ENCODE results near the gene IQCC.

IQCC gene

DNA sequence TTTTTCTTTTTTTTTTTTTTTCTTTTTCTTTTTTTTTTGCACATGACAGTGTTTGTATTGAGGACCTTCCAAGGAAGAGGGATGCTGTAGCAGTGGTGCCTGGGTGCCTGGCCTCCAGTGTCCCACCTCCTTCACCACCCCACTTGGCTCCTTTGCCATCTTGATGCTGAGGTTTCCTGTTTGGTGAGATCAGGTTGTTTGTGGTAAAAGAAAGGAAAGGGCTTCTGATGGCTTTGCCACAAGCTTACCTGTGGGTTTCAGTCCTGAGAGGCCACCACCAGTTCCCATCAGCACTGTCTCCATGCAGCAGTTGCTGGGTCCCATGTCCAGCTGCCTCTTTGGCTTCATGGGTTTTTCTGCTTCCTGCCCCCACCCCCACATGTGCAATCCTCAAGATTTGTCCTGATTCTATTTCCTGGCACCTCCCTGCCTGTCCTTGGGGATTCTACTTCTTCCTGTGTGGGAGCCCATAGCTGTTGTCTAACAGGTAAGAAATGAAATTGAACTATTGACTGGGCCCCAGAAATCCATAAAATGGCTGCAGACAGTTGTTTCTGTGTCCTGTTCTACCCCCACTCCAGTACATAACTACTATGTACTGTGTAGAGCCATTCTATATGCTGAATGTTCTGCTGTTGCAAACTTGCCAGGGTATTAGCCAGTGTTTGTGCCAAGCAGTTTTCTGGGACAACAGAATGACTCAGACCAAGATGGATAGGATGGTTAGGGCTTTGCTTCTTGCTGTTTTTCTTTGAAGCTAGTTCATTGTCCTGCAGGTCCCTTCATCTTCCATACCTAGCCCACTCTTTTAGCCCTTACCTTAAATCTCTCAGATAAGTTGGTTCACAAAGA lies 9.3 kb upstream of the IQCC start:
- DNase-seq = no peak

DNA sequence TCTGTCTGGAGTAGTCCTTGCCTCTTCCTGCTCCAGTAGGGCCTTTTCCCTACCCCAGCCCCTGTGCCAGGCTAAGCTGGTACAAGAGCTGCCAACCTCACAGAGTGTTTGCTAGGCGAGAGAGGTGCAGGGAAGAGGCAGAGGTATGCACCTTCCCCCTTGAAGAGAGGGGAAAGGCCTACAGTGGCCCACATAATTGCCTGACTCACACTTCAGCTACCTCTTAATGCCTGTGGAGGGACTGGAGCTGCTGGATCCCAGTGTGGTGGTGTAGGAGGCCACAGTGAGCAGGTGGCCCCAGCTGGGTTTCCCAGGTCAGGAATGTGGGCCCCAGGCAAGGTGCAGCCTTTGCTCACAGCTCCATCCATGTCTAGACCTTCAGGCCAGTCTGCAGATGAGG lies 8.4 kb upstream of the IQCC start:
- no peak for DNase-seq

DNA sequence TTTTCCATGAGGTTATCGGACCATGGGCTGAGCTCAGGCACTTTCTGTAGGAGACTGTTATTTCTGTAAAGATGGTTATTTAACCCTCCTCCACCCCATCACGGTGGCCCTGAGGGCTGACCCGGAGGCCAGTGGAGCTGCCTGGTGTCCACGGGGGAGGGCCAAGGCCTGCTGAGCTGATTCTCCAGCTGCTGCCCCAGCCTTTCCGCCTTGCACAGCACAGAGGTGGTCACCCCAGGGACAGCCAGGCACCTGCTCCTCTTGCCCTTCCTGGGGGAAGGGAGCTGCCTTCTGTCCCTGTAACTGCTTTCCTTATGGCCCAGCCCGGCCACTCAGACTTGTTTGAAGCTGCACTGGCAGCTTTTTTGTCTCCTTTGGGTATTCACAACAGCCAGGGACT lies 7.6 kb upstream of the IQCC start:
- DNase-seq = no peak

DNA sequence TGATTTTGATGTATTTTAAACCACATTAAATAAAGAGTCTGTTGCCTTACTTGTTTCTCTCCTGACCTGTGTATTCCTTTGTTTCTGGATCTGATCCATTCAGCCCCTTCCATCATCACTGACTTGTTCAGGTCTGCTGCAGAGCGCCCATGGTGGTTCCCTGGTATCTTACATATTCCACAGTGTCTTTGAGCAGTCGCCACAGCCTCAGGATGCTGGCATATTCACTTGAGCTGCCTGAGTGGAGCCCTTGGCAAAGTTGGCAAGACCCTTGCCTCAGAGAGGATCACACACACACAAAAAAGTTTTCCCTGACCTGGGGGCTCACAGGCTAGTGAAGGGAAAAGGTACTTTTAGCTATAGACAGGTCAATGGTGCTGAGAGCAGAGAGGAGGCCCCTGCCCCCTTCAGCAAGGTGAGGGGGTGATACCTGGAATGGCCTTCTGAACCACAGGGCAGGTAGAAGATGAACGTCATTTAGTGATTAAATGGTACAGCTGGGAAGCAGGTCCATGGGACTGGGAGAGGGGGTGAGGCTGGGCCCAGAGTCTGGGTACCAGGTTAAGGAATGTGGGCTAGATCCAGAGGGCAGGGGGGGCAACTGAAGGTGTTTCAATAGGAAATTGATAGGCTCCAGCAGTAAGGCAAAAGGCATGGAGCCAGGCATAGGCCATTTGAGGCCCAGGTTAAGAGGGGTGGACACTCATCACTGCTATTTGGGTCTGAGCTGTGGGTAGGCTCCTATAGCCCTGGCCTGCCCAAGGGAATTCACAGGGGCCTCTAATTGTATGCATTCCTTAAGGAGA lies 7.0 kb upstream of the IQCC start:
- DNase-seq = no peak

DNA sequence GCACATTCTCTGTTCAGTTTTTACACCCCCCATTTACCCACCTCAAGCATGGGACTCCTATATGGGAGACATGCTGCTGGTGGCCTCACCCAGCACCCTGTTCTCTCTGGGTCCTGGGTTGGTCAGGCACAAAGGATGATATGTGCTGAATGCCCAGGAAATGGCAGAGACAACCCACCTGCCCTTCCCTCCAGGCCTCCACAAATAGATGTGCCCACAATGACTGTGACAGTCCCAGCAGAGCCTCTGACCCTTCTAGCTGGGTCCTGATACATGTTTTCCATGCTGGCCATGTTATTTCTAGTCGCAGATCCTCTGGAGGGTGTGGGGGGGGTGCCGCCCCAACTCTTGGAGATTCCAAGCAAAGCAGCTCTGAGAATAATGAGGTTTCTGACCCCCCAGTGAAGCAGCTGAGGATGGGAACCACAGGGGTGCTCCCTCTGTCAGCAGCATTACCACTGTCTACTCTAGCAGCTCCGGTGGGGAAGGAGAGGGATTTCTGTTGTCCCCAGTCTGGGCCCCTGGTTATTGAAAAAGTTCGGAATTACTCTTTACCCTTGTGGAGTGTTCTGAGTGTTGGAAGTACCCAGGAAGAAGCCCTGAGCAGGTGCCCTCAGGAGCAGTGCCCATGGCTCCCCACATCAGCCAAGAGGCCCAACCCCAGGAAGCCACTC lies 6.3 kb upstream of the IQCC start:
- DNase-seq = no peak

DNA sequence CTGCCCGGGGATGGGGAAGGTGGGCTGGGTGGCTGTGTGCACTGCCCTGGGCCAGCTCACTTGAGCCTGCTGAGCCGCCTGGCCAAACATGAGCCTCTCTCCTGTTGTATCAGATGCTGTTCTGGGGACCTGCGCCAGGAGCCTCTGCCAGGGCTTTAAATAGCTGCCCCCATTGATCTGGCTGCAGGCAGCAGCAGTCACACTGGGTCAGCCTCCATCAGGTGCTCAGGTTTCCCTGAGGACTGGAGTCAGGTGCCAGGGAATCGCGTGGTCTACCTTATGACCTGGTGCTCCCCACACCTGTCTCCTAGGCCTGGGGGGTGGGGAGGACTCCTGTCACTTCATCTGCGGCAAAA lies 5.8 kb upstream of the IQCC start:
- DNase-seq = no peak

DNA sequence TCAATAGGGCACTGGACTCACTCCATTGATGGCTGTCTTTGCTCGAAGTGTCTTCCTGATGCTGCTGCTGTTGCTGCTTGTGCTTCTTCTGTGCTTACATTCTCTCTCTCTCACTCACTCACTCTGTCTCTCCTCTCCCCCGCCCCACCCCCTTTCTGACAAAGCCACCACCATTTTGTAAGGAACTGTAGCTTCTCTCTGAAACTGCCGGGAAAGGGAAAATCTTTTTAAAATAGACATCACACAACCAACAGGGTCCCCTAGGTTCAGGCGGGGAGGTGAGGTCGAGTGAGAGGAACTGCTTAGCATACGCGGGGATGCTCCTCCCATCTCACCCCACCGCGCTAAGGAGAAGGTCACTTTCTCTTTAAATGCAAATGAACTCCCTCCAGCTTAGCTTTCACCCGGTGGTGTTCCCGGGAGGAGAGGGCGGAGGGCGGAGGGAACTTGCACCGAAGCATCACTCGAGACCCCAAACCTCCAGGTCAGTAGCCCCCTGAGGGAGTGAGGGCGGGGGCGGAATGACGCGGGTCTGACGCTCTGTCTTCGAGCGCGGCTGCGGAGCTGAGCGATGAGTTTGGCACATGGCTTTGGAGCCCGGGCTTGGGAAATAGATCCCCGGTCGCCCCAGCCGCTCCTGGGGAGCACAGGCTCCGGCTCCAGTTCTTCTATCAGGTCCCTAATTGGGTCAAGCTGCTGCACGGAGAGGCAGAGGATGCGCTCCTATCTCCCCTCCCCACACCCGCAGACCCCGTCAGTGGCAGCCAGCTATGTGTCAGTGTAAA lies 5.1 kb upstream of the IQCC start, which contains the start of gene CCDC28B:
Gene CCDC28B, plus strand, starts transcription at position 370 of the 785 bp plus-strand sequence. CDS start 1,341 bp downstream, outside the sequence.
- peak; percentile 40 for DNase-seq

DNA sequence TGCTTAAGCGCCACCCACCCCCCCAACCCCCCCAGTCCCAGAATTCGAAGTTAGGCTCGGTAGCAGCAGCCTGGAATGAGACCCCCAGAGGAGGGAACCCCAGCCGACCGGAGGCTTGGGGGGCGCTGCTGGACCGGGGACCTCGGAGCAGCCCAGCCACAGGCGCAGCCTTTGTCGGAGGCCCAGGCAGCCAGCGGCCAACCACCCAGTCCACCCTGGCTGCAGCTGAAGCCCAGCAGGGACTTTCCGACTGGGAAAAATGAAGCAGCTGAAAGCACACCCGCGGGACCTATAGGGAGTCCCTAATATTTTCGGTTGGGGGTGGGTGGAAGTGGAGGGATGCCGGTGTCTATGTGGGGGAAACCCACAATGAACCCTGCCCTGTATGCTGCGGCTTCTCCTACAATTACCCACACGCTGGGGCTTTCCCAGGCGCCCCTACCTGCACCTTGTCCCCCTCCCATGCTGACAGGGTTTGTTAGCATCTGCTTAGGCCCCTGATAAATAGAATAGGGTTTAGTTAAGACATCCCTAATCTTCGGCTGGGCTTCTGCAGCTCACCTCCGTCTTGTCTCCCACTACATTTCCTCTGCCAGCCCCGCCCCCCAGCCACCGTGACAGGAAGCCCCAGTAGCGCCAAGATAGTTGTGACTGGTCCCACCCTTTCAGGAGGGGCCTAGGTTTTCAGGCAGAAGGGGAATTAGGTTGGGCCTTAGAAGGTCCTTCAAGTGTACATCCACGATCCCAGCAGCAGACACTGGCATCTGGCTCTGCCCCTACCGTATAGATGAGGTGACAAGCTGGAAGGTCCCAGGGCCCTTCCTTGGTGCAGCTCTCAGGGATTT lies 4.2 kb upstream of the IQCC start:
- peak; percentile 29 for DNase-seq

DNA sequence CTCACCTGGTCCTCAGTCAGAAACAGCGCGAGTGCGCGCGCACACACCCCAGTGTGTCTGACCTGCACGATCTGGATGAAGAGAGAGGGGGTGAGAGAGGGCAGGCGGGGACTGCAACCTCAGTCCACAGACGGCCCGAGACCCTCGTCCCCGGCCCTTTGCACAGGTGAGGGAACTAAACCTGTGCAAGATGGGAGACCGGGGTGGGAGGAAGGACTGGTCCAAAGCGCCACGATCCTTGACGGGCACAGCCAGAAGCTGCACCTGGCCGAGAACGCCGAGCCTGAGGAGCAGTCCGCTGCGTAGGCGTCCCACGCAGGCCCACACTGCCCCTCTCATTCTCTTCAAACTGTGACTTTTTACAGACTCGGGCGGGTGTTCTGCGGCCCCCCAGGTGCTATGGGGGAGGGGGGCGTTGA lies 519 bp upstream of the IQCC start:
- DNase-seq = no peak

DNA sequence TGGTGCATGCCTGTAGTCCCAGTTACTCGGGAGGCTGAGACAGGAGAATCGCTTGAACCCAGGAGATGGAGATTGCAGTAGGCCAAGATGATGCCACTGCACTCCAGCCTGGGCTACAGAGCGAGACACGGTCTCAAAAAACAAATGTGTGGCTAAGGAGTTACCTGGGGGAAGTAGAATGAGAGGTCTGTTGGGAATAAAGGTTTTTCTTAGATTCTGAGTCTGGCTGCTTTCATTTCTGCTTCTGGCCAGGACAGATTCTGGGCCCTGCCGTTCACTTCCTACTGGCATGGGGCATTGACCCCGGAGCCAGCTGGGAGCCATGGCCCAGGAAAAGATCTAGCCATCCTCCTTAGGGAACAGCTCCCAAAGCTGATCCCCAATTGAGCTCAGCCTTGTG lies 3.0 kb downstream of the IQCC start:
- no peak for DNase-seq

DNA sequence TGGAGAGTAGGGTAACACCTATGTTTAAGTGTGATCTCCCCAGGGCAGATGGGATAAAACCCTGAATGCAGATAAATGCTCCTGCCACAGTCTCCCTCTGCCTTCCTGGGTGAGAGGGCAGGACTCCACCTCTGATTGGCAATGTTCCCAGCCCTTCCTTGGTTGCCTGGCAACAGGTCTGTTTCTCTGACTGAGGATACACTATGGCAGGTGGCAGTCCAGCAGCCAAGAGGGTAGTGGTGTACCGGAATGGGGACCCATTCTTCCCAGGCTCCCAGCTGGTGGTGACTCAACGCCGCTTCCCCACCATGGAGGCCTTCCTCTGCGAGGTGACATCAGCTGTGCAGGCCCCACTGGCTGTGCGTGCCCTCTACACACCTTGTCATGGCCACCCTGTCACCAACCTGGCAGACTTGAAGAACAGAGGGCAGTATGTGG lies 3.4 kb downstream of the IQCC start, which contains the start of gene DCDC2B:
Gene DCDC2B, plus strand, starts transcription at position 199 of the 438 bp plus-strand sequence. Its CDS starts 5 bp downstream, at position 204.
- DNase-seq = peak; percentile 14

DNA sequence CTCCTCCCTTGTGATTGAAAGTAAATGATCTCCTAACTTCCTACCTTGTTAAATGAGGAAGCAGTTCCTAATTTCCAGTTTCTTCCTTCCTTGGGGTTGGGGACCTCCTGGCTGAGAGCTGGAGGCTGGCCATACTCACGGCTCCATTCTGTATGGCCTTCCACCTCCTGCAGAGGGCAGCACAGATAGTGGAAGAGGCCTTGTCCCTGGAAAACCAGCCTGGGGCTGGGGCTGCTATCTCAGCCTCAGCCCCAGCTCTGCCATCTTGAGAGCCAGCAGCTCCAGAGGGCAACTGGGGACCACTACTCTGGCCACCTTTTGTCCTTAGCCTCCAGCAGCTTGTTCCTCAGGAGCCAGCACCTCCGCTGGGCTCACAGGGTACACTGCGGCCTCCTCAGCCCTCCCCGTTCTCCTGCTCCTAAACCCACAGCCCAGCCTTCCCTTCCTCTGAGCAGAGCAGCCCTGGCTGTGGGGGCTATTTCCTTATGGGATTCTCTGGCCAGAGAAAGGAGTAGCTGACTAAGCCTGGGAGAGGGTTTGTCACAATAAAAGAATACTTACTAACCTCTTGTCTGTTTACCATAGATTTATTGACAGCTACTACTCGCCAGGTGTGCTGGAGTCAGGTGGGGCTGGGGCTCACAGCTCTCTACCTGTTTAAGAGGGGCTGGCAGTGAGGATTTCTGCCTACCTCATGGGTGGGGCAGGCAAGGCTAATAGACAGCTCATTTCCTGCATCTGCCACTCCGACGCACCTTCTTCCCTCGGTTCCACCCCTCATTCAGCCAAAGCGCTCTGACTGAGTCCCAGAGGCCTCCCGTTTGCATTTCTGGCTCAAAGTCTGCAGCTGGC lies 10.4 kb downstream of the IQCC start:
- DNase-seq = peak; percentile 13

DNA sequence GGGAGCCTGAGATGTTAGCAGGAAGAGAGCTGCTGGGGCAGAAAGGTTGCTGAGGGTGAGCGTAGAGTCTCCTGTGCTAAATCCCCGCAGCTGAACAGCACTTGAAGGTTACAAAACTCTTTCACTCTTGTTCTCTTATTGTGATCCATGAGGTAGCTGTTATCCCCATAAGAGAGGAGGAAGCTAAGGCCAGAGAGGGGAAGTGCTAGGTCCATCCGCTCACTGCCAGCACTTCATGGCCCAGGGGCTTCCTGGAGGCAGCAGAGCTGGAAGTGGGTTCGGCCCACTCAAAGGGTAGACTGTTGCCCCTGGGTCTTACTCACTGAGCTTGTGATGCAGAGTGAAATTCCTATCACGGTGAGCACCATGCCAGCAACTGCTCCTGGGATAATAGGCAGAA lies 11.1 kb downstream of the IQCC start:
- DNase-seq = no peak

DNA sequence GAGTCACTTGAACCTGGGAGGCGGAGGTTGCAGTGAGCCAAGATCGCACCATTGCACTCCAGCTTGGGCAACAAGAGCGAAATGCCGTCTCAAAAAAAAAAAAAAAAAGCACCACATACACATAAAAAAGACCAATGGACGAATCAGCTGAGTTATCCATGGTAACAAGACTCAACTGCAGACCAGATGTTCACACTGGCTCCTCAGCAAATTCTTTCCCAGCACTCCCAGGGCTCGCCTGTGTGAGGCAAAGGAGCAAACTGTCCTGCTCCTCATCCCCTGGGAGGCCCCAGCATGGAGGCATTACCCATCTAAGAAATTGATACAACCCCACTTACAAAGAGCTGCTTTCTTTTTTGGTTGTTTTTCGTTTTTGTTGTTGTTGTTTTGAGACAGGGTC lies 13.6 kb downstream of the IQCC start:
- no peak for DNase-seq

DNA sequence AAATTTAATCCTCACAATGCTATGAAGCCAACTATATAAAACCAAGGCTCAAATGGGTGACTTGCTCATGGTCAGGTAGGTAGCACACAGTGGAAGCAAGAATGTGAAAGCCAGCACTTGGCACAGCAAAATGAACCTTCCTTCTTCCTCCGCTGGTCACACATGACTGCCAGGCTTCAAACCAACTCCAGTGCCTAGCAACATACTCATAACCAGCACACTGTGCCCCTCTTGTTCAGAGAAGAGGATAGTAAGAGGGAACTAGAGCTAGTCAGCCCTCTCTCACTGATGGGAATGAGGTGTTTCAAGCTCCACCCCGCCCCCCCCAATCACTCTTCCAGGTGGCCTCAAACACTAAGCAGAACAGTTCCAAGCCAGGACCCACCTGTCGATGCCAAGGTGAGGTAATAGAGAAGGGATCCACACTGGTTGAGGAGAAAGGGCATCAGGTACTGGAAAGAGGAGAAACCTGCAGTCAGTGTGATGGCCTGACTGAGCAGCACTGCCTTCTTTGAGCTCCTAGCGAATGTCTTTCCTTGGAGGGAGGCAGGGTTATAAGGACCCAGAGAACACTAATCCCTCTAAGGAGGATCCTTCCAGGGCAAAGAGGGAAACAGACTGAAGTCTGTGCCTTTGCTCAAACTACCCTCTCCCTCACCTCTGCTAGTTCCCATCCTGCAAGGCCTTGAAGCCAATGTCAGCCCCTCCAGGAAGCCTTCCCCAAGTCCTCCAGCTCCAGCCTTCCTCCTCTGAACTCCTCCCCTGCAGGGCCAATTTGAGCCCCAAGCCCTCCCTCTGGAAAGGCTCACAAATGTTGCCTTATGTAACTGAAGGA lies 15.5 kb downstream of the IQCC start:
- DNase-seq = no peak

DNA sequence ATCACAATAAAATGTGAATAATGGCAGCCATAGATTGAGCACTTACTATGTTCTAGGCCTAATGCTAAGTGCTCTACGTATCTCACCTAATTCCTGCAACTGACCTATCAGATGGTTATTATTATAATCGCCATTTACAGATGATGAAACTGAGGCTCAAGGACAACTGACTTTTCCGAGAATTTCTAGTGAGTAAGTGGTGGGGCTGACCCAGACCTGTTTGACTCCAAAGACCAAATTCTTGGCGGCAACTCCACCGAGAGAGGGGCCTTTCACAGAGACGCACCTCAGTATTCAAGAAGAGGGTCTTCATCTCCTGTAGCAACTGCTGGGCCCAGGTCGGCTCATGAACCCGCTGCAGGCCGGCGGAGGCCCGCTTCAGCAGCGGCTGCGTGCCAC lies 16.1 kb downstream of the IQCC start:
- no peak for DNase-seq

DNA sequence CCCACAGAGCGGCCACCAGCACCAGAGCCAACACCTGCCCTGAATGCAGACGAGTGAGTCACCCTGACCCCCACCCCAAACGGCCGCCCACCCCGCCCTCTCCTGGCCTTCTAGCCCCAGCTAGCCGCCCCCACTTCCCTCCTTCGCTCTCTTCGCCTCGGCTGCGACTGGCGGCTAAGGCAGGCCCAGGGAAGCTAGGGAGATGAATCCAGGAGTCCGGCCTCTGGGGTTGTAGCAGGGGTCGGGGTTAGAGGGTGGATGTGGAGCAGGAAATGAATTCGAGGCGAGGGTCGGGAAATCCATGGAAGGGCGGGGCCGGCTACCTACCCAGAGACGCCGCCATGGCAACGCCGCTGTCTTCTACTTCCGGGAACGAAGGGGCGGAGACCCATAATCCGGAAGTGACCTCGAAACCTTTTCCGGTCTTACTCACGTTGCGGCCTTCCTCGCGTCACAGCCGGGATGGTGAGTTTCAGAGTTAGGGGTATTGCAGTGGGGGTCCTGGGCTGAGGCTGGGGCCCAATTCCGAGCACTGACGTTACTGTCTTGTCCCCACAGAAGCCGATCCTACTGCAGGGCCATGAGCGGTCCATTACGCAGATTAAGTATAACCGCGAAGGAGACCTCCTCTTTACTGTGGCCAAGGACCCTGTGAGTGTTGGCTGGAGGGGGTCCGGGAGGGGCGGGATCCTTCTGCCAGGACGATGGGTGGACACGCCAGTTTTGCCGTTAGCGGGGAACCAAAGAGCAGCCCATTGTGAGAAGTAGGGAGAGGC lies 16.7 kb downstream of the IQCC start, which contains the start of the genes EIF3I and TMEM234:
Gene EIF3I, plus strand, starts transcription at position 428 of the 776 bp plus-strand sequence. Its CDS starts 35 bp downstream, at position 463.
Gene TMEM234, minus strand, starts transcription at position 374 of the 776 bp plus-strand sequence. Its CDS starts 31 bp downstream, at position 343.
- peak; percentile 59 for DNase-seq

DNA sequence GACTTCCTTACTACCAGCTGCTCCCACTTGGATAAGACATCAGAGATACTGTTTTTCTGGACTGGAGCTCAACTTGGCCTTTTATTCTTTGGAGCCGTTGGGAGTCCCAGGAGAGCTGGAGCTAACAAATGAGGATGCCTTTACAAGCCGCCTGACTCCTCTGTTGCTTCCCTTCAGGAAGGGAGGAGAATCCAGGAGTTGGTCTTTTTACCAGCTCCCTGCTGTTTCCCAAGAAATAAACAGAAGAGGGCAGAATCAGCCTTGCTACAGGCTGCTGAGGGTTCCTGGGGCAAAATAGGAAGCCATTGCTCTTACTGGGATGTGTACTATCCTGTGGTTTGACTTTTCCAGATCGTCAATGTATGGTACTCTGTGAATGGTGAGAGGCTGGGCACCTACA lies 18.2 kb downstream of the IQCC start:
- DNase-seq = no peak

All from NCI-H526 treated with DMSO at 0.1 percent for 48 hours (cell line).